ENCODE measurements around the gene ZFHX3.

ZFHX3 gene

GRCh38 chr16:72833482-72833881 lies 214.4 kb downstream of the ZFHX3 start:
- H3K27ac ChIP-seq (ENCODE audit: low read depth, low read length): no peak overlapping the region
- no peak overlapping the region for H3K9ac ChIP-seq (ENCODE audit: low read depth in 1 of 2, low read length in 2 of 2)
- H3K27me3 ChIP-seq (ENCODE audit: control insufficient read depth in 1 of 2, insufficient read depth in 2 of 2, low read length in 2 of 2): no peaks in the 10 kb centered on the region
- peaks cover 0 to 8% of the 10 kb centered on the region in 2 donors for H3K36me3 ChIP-seq (ENCODE audit: control insufficient read depth in 1 of 2, insufficient read depth in 2 of 2, low read length in 2 of 2)
- no peaks in the 10 kb centered on the region for H3K4me1 ChIP-seq (ENCODE audit: control insufficient read depth in 1 of 2, insufficient read depth in 2 of 2, low read length in 2 of 2)
- H3K9me3 ChIP-seq (ENCODE audit: control insufficient read depth in 1 of 2, low read length in 2 of 2): no peaks in the 10 kb centered on the region
- no peak overlapping the region for H3K4me3 ChIP-seq (ENCODE audit: low read depth in 1 of 2, low read length in 2 of 2)

GRCh38 chr16:72832621-72833248 lies 215.2 kb downstream of the ZFHX3 start:
- no peaks in the 10 kb centered on the region for H3K27me3 ChIP-seq (ENCODE audit: control insufficient read depth in 1 of 2, insufficient read depth in 2 of 2, low read length in 2 of 2)
- H3K9me3 ChIP-seq (ENCODE audit: control insufficient read depth in 1 of 2, low read length in 2 of 2): no peaks in the 10 kb centered on the region
- peaks cover 0 to 8% of the 10 kb centered on the region in 2 donors for H3K36me3 ChIP-seq (ENCODE audit: control insufficient read depth in 1 of 2, insufficient read depth in 2 of 2, low read length in 2 of 2)
- H3K4me3 ChIP-seq (ENCODE audit: low read depth in 1 of 2, low read length in 2 of 2): no peak overlapping the region
- peaks cover 0 to 4% of the 10 kb centered on the region in 2 donors for H3K4me1 ChIP-seq (ENCODE audit: control insufficient read depth in 1 of 2, insufficient read depth in 2 of 2, low read length in 2 of 2)
- H3K27ac ChIP-seq (ENCODE audit: low read depth, low read length): no peak overlapping the region
- no peak overlapping the region for H3K9ac ChIP-seq (ENCODE audit: low read depth in 1 of 2, low read length in 2 of 2)

GRCh38 chr16:72829846-72830775 lies 217.8 kb downstream of the ZFHX3 start:
- H3K27ac ChIP-seq (ENCODE audit: low read depth, low read length): no peak overlapping the region
- peaks cover 0 to 8% of the 10 kb centered on the region in 2 donors for H3K36me3 ChIP-seq (ENCODE audit: control insufficient read depth in 1 of 2, insufficient read depth in 2 of 2, low read length in 2 of 2)
- no peaks in the 10 kb centered on the region for H3K9me3 ChIP-seq (ENCODE audit: control insufficient read depth in 1 of 2, low read length in 2 of 2)
- no peak overlapping the region for H3K9ac ChIP-seq (ENCODE audit: low read depth in 1 of 2, low read length in 2 of 2)
- H3K4me1 ChIP-seq (ENCODE audit: control insufficient read depth in 1 of 2, insufficient read depth in 2 of 2, low read length in 2 of 2): peaks cover 0 to 4% of the 10 kb centered on the region in 2 donors
- no peaks in the 10 kb centered on the region for H3K27me3 ChIP-seq (ENCODE audit: control insufficient read depth in 1 of 2, insufficient read depth in 2 of 2, low read length in 2 of 2)
- no peak overlapping the region for H3K4me3 ChIP-seq (ENCODE audit: low read depth in 1 of 2, low read length in 2 of 2)

GRCh38 chr16:72827866-72828265 lies 220.1 kb downstream of the ZFHX3 start:
- Histone ChIP-seq H3K9ac (ENCODE audit: low read depth in 1 of 2, low read length in 2 of 2) (no peak overlapping the region), H3K36me3 (ENCODE audit: control insufficient read depth in 1 of 2, insufficient read depth in 2 of 2, low read length in 2 of 2) (peaks cover 0 to 8% of the 10 kb centered on the region in 2 donors), H3K4me3 (ENCODE audit: low read depth in 1 of 2, low read length in 2 of 2) (no peak overlapping the region), H3K27me3 (ENCODE audit: control insufficient read depth in 1 of 2, insufficient read depth in 2 of 2, low read length in 2 of 2) (no peaks in the 10 kb centered on the region), H3K27ac (ENCODE audit: low read depth, low read length) (no peak overlapping the region), H3K4me1 (ENCODE audit: control insufficient read depth in 1 of 2, insufficient read depth in 2 of 2, low read length in 2 of 2) (peaks cover 0 to 4% of the 10 kb centered on the region in 2 donors), H3K9me3 (ENCODE audit: control insufficient read depth in 1 of 2, low read length in 2 of 2) (no peaks in the 10 kb centered on the region)

- Histone ChIP-seq H3K36me3 (ENCODE audit: control insufficient read depth in 1 of 2, insufficient read depth in 2 of 2, low read length in 2 of 2) (peaks cover 0 to 8% of the 10 kb centered on the region in 2 donors), H3K27me3 (ENCODE audit: control insufficient read depth in 1 of 2, insufficient read depth in 2 of 2, low read length in 2 of 2) (no peaks in the 10 kb centered on the region), H3K27ac (ENCODE audit: low read depth, low read length) (no peak overlapping the region), H3K9me3 (ENCODE audit: control insufficient read depth in 1 of 2, low read length in 2 of 2) (no peaks in the 10 kb centered on the region), H3K9ac (ENCODE audit: low read depth in 1 of 2, low read length in 2 of 2) (no peak overlapping the region), H3K4me3 (ENCODE audit: low read depth in 1 of 2, low read length in 2 of 2) (no peak overlapping the region), H3K4me1 (ENCODE audit: control insufficient read depth in 1 of 2, insufficient read depth in 2 of 2, low read length in 2 of 2) (peaks cover 0 to 4% of the 10 kb centered on the region in 2 donors)
These were observed 221.9 kb downstream of the ZFHX3 start for GRCh38 chr16:72825912-72826621.

GRCh38 chr16:72824761-72825160 lies 223.2 kb downstream of the ZFHX3 start:
- peaks cover 0 to 7% of the 10 kb centered on the region in 2 donors for H3K36me3 ChIP-seq (ENCODE audit: control insufficient read depth in 1 of 2, insufficient read depth in 2 of 2, low read length in 2 of 2)
- H3K4me3 ChIP-seq (ENCODE audit: low read depth in 1 of 2, low read length in 2 of 2): no peak overlapping the region
- peaks cover 0 to 4% of the 10 kb centered on the region in 2 donors for H3K4me1 ChIP-seq (ENCODE audit: control insufficient read depth in 1 of 2, insufficient read depth in 2 of 2, low read length in 2 of 2)
- H3K9ac ChIP-seq (ENCODE audit: low read depth in 1 of 2, low read length in 2 of 2): no peak overlapping the region
- H3K27ac ChIP-seq (ENCODE audit: low read depth, low read length): no peak overlapping the region
- no peaks in the 10 kb centered on the region for H3K9me3 ChIP-seq (ENCODE audit: control insufficient read depth in 1 of 2, low read length in 2 of 2)
- no peaks in the 10 kb centered on the region for H3K27me3 ChIP-seq (ENCODE audit: control insufficient read depth in 1 of 2, insufficient read depth in 2 of 2, low read length in 2 of 2)

GRCh38 chr16:72824027-72824426 lies 223.9 kb downstream of the ZFHX3 start:
- Histone ChIP-seq H3K9ac (ENCODE audit: low read depth in 1 of 2, low read length in 2 of 2) (no peak overlapping the region), H3K27ac (ENCODE audit: low read depth, low read length) (no peak overlapping the region), H3K4me1 (ENCODE audit: control insufficient read depth in 1 of 2, insufficient read depth in 2 of 2, low read length in 2 of 2) (peaks cover 0 to 4% of the 10 kb centered on the region in 2 donors), H3K27me3 (ENCODE audit: control insufficient read depth in 1 of 2, insufficient read depth in 2 of 2, low read length in 2 of 2) (no peaks in the 10 kb centered on the region), H3K36me3 (ENCODE audit: control insufficient read depth in 1 of 2, insufficient read depth in 2 of 2, low read length in 2 of 2) (no peaks in the 10 kb centered on the region), H3K9me3 (ENCODE audit: control insufficient read depth in 1 of 2, low read length in 2 of 2) (no peaks in the 10 kb centered on the region), H3K4me3 (ENCODE audit: low read depth in 1 of 2, low read length in 2 of 2) (no peak overlapping the region)

- no peaks in the 10 kb centered on the region for H3K27me3 ChIP-seq (ENCODE audit: control insufficient read depth in 1 of 2, insufficient read depth in 2 of 2, low read length in 2 of 2)
- H3K4me1 ChIP-seq (ENCODE audit: control insufficient read depth in 1 of 2, insufficient read depth in 2 of 2, low read length in 2 of 2): no peaks in the 10 kb centered on the region
- H3K9ac ChIP-seq (ENCODE audit: low read depth in 1 of 2, low read length in 2 of 2): no peak overlapping the region
- H3K4me3 ChIP-seq (ENCODE audit: low read depth in 1 of 2, low read length in 2 of 2): no peak overlapping the region
- no peaks in the 10 kb centered on the region for H3K36me3 ChIP-seq (ENCODE audit: control insufficient read depth in 1 of 2, insufficient read depth in 2 of 2, low read length in 2 of 2)
- no peak overlapping the region for H3K27ac ChIP-seq (ENCODE audit: low read depth, low read length)
- no peaks in the 10 kb centered on the region for H3K9me3 ChIP-seq (ENCODE audit: control insufficient read depth in 1 of 2, low read length in 2 of 2)
These were observed 226.6 kb downstream of the ZFHX3 start for GRCh38 chr16:72821185-72821950.

GRCh38 chr16:72819345-72819744 lies 228.6 kb downstream of the ZFHX3 start:
- H3K9me3 ChIP-seq (ENCODE audit: control insufficient read depth in 1 of 2, low read length in 2 of 2): no peaks in the 10 kb centered on the region
- H3K4me1 ChIP-seq (ENCODE audit: control insufficient read depth in 1 of 2, insufficient read depth in 2 of 2, low read length in 2 of 2): no peaks in the 10 kb centered on the region
- no peaks in the 10 kb centered on the region for H3K36me3 ChIP-seq (ENCODE audit: control insufficient read depth in 1 of 2, insufficient read depth in 2 of 2, low read length in 2 of 2)
- H3K9ac ChIP-seq (ENCODE audit: low read depth in 1 of 2, low read length in 2 of 2): no peak overlapping the region
- no peaks in the 10 kb centered on the region for H3K27me3 ChIP-seq (ENCODE audit: control insufficient read depth in 1 of 2, insufficient read depth in 2 of 2, low read length in 2 of 2)
- H3K27ac ChIP-seq (ENCODE audit: low read depth, low read length): no peak overlapping the region
- no peak overlapping the region for H3K4me3 ChIP-seq (ENCODE audit: low read depth in 1 of 2, low read length in 2 of 2)

Data from duodenal mucosa (tissue), 2 donors.